ENCODE data around the gene ENTREP1. TPM values are rescaled to one million over a fixed set of nuclear protein-coding genes. Genes with fewer than 3 reads are reported as not detected.
A peak's percentile ranks its signal among the peaks of the same experiment; 100 is the strongest.

Gene ENTREP1
- polyA plus RNA-seq, 1 of the 3 experiments (the other 2 are of a cell fraction) = not detected

GRCh38 chr9:69323861-69324260 is 1.2 kb upstream of the ENTREP1 start (continued):
- no peak for TF ChIP-seq TCF12 (IDR thresholded peaks at IDR 0.05)

GRCh38 chr9:69325409-69326212 is 596 bp downstream of the ENTREP1 start:
- Histone ChIP-seq H3K27ac (ENCODE audit: low read depth in 2 of 2, low read length in 1 of 2) (no peak overlapping the region), H3K9ac (no peak overlapping the region), H3K79me2 (ENCODE audit: insufficient read depth) (no peaks in the 10 kb centered on the region), H3F3A (replicated peaks; ENCODE audit: insufficient read depth) (no peaks in the 10 kb centered on the region), H3K9me3 (no peaks in the 10 kb centered on the region), H3K36me3 (replicated peaks in 1 of 2; ENCODE audit: control insufficient read depth in 1 of 2, insufficient read depth in 2 of 2, low read length in 1 of 2) (no peaks in the 10 kb centered on the region), H3K27me3 (ENCODE audit: insufficient read depth) (peaks cover 69% of the 10 kb centered on the region), H2AFZ (ENCODE audit: low read depth) (no peak overlapping the region), H3K4me1 (ENCODE audit: control insufficient read depth in 1 of 2, insufficient read depth in 2 of 2, low read depth in 1 of 2, low read length in 1 of 2) (peaks cover 0 to 4% of the 10 kb centered on the region in 2 experiments; a peak in 1 of 4 replicates), H4K20me1 (ENCODE audit: insufficient read depth) (no peaks in the 10 kb centered on the region), H3K9me2 (no peaks in the 10 kb centered on the region), H3K4me2 (0 out of 2 replicates have a peak overlapping the region, but pooled peaks have one; percentile 37), H3K4me3 (ENCODE audit: low read depth in 2 of 2, low read length in 1 of 2) (peak overlapping the region in 1 of 2 experiments; percentile 12; a peak in 1 of 4 replicates)
- ChIA-PET POLR2A (no interaction called here), CTCF (interaction anchor here (0.5 kb wide), 1 partner anchor 127 kb away, joined by 3 read pairs; no protein-coding TSS in a partner anchor)
- WGBS (ENCODE audit: low lambda C conversion rate) = 6% methylated on average over 19 of the region's 64 CpGs
- 0 out of 2 replicates have a peak, but pooled peaks have one; percentile 74 for TF ChIP-seq EZH2phosphoT487 (IDR thresholded peaks at IDR 0.05; ENCODE audit: borderline replicate concordance, low read depth)
- TF ChIP-seq POLR2AphosphoS5 (IDR thresholded peaks at IDR 0.05; ENCODE audit: low read depth, low read length) = no peak
- TF ChIP-seq TCF12 (IDR thresholded peaks at IDR 0.05) = no peak
- no peak for TF ChIP-seq CHD2 (IDR thresholded peaks at IDR 0.05; ENCODE audit: low read length, partially characterized antibody)
- no peak for TF ChIP-seq MAX (IDR thresholded peaks at IDR 0.05; ENCODE audit: low read depth)
- no peak for TF ChIP-seq REST (IDR thresholded peaks at IDR 0.05; ENCODE audit: low read depth, low read length)
- peak; percentile 70 for DNase-seq

GRCh38 chr9:69326261-69326660 is 1.2 kb downstream of the ENTREP1 start:
- H4K20me1 ChIP-seq (ENCODE audit: insufficient read depth) = no peaks in the 10 kb centered on the region
- no peaks in the 10 kb centered on the region for H3K36me3 ChIP-seq (replicated peaks in 1 of 2; ENCODE audit: control insufficient read depth in 1 of 2, insufficient read depth in 2 of 2, low read length in 1 of 2)
- H3K4me3 ChIP-seq (ENCODE audit: low read depth in 2 of 2, low read length in 1 of 2) = no peak overlapping the region
- POLR2A ChIA-PET = no interaction called here
- no peak overlapping the region for H3K27ac ChIP-seq (ENCODE audit: low read depth in 2 of 2, low read length in 1 of 2)
- H3K4me2 ChIP-seq = no peak overlapping the region
- WGBS (ENCODE audit: low lambda C conversion rate) = 12% methylated on average over 4 of the region's 7 CpGs
- H2AFZ ChIP-seq (ENCODE audit: low read depth) = no peak overlapping the region
- no peaks in the 10 kb centered on the region for H3K9me3 ChIP-seq
- CTCF ChIA-PET = no interaction called here
- H3F3A ChIP-seq (replicated peaks; ENCODE audit: insufficient read depth) = no peaks in the 10 kb centered on the region
- peaks cover 0 to 4% of the 10 kb centered on the region in 2 experiments; a peak in 1 of 4 replicates for H3K4me1 ChIP-seq (ENCODE audit: control insufficient read depth in 1 of 2, insufficient read depth in 2 of 2, low read depth in 1 of 2, low read length in 1 of 2)
- no peak overlapping the region for H3K9ac ChIP-seq
- peak; percentile 13 for DNase-seq
- peaks cover 62% of the 10 kb centered on the region for H3K27me3 ChIP-seq (ENCODE audit: insufficient read depth)
- H3K9me2 ChIP-seq = no peaks in the 10 kb centered on the region
- H3K79me2 ChIP-seq (ENCODE audit: insufficient read depth) = no peaks in the 10 kb centered on the region
- TF ChIP-seq YY1 (IDR thresholded peaks at IDR 0.05; ENCODE audit: low read depth) = no peak
- TF ChIP-seq GABPA (IDR thresholded peaks at IDR 0.05; ENCODE audit: low read depth) = no peak
- no peak for TF ChIP-seq ELF1 (IDR thresholded peaks at IDR 0.05)
- TF ChIP-seq SMC3 (IDR thresholded peaks at IDR 0.05; ENCODE audit: low read depth, low read length) = no peak
- no peak for TF ChIP-seq ZBTB33 (IDR thresholded peaks at IDR 0.05; ENCODE audit: borderline replicate concordance, low read depth)
- no peak for TF ChIP-seq RAD21 (IDR thresholded peaks at IDR 0.05; ENCODE audit: low read length)
- no peak for TF ChIP-seq TEAD4 (IDR thresholded peaks at IDR 0.05; ENCODE audit: borderline replicate concordance, insufficient read depth)
- TF ChIP-seq USF2 (IDR thresholded peaks at IDR 0.05; ENCODE audit: borderline replicate concordance, low read depth, low read length) = no peak
- TF ChIP-seq TCF12 (IDR thresholded peaks at IDR 0.05) = no peak
- TF ChIP-seq MEF2A (IDR thresholded peaks at IDR 0.05; ENCODE audit: borderline replicate concordance, low read depth) = no peak
- no peak for TF ChIP-seq EP300 (IDR thresholded peaks at IDR 0.05; ENCODE audit: borderline replicate concordance in 1 of 2, low read depth in 1 of 2, low read length in 1 of 2)
- TF ChIP-seq FOXJ3 (CRISPR knock-in tag; IDR thresholded peaks at IDR 0.05) = no peak
- no peak for TF ChIP-seq EZH2phosphoT487 (IDR thresholded peaks at IDR 0.05; ENCODE audit: borderline replicate concordance, low read depth)
- TF ChIP-seq NRF1 (IDR thresholded peaks at IDR 0.05; ENCODE audit: low read depth, low read length) = no peak
